ENCODE data around the gene HMGCR.

The HMGCR gene

GRCh38 chr5:75338408-75338807, 1.4 kb downstream of the HMGCR start:
- Histone ChIP-seq H3K9me3 (ENCODE audit: control insufficient read depth, insufficient read depth, low read length) (no peaks in the 10 kb centered on the region), H3K4me1 (ENCODE audit: control insufficient read depth, low read length) (peaks cover 39% of the 10 kb centered on the region), H3K4me2 (ENCODE audit: low read length) (peak overlapping the region; percentile 96), H3K27me3 (ENCODE audit: control insufficient read depth, low read length) (no peaks in the 10 kb centered on the region), H4K20me1 (ENCODE audit: control insufficient read depth, insufficient read depth, low read depth, low read length) (peaks cover 38% of the 10 kb centered on the region), H3K27ac (ENCODE audit: low read depth, low read length) (peak overlapping the region; percentile 74), H3K9me2 (replicated peaks; ENCODE audit: control insufficient read depth, low read length) (no peaks in the 10 kb centered on the region), H3K36me3 (ENCODE audit: control insufficient read depth, low read length) (peaks cover 59% of the 10 kb centered on the region), H3K79me2 (ENCODE audit: control insufficient read depth, low read length) (peaks cover 68% of the 10 kb centered on the region), H3F3A (ENCODE audit: control insufficient read depth, insufficient read depth) (no peaks in the 10 kb centered on the region), H3K4me3 (ENCODE audit: low read length) (peak overlapping the region; percentile 89)
- TF ChIP-seq EZH2phosphoT487 (IDR thresholded peaks at IDR 0.05; ENCODE audit: borderline replicate concordance, low read length): no peak
- TF ChIP-seq, protein P1, sequence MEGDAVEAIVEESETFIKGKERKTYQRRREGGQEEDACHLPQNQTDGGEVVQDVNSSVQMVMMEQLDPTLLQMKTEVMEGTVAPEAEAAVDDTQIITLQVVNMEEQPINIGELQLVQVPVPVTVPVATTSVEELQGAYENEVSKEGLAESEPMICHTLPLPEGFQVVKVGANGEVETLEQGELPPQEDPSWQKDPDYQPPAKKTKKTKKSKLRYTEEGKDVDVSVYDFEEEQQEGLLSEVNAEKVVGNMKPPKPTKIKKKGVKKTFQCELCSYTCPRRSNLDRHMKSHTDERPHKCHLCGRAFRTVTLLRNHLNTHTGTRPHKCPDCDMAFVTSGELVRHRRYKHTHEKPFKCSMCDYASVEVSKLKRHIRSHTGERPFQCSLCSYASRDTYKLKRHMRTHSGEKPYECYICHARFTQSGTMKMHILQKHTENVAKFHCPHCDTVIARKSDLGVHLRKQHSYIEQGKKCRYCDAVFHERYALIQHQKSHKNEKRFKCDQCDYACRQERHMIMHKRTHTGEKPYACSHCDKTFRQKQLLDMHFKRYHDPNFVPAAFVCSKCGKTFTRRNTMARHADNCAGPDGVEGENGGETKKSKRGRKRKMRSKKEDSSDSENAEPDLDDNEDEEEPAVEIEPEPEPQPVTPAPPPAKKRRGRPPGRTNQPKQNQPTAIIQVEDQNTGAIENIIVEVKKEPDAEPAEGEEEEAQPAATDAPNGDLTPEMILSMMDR (IDR thresholded peaks at IDR 0.05; ENCODE audit: low read depth, low read length, poor library complexity, severe bottlenecking): no peak

DNA sequence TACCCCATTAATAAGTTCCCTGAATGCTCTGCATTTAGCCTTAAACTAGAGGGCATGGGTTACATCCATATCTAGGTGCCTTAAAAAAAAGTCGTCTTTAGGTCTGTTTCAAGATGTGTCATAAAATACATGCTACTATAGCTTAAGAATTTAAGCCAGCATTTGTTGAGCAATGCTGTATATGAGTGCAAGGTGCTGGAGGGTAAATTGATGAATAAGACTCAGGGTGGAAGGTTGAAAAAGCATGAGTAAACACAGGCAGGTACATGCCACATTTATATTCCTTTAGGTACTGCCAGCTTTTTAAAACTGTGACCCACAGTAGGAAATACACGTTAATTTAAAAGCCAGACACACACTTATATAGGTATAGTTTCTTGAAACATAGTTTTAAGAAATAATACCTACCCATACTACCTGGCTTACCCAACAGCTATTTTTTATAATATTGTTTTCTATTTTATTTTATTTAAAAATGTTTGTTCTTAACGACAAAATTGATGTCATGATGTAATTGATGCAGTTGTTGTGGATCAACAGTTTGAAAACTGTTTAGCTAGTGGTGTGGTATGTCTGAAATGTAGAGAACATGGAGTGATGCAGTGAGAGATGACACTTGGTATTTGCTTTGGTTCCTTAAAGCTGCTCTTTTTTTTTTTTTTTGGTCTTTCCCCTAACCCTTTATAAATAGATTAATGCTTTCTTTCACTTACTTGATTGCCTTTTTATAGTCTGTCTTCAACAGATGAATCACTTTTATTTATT, 3.9 kb downstream of the HMGCR start:
- TF ChIP-seq, protein P1 (IDR thresholded peaks at IDR 0.05; ENCODE audit: low read depth, low read length, poor library complexity, severe bottlenecking): no peak
- TF ChIP-seq EZH2phosphoT487 (IDR thresholded peaks at IDR 0.05; ENCODE audit: borderline replicate concordance, low read length): no peak
- Histone ChIP-seq H3K27me3 (ENCODE audit: control insufficient read depth, low read length) (no peaks in the 10 kb centered on the region), H3K4me1 (ENCODE audit: control insufficient read depth, low read length) (peaks cover 38% of the 10 kb centered on the region), H3K9me3 (ENCODE audit: control insufficient read depth, insufficient read depth, low read length) (no peaks in the 10 kb centered on the region), H4K20me1 (ENCODE audit: control insufficient read depth, insufficient read depth, low read depth, low read length) (peaks cover 45% of the 10 kb centered on the region), H3K4me2 (ENCODE audit: low read length) (peak overlapping the region; percentile 64), H3K36me3 (ENCODE audit: control insufficient read depth, low read length) (peaks cover 83% of the 10 kb centered on the region), H3K27ac (ENCODE audit: low read depth, low read length) (0 out of 2 replicates have a peak overlapping the region, but pooled peaks have one; percentile 6), H3K79me2 (ENCODE audit: control insufficient read depth, low read length) (peaks cover 85% of the 10 kb centered on the region), H3F3A (ENCODE audit: control insufficient read depth, insufficient read depth) (no peaks in the 10 kb centered on the region), H3K9me2 (replicated peaks; ENCODE audit: control insufficient read depth, low read length) (no peaks in the 10 kb centered on the region), H3K4me3 (ENCODE audit: low read length) (peak overlapping the region; percentile 13)

DNA sequence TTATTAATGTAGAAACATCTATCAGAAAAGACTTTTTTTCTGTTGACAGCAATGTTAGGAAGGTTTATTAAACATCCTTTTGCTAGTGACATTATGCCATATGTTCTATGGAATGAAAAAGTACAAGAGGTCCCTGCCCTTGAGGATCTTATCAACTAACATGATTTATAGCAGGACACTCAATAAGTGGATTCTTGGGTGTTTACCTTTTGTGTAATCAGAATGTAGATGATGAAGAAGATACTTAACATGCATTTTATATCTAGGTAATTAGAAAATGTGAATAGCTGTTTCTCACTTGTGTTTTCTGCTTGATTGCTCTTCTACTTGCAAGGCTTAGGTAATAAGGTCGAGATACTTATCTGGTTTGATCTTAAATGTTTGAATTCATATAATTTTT, 4.9 kb downstream of the HMGCR start:
- Histone ChIP-seq H3K4me2 (ENCODE audit: low read length) (peak overlapping the region; percentile 34; the same call in 1 of the 2 replicates), H3K9me3 (ENCODE audit: control insufficient read depth, insufficient read depth, low read length) (no peaks in the 10 kb centered on the region), H3F3A (ENCODE audit: control insufficient read depth, insufficient read depth) (no peaks in the 10 kb centered on the region; the same call in 1 of the 2 replicates), H3K9me2 (replicated peaks; ENCODE audit: control insufficient read depth, low read length) (no peaks in the 10 kb centered on the region), H3K27me3 (ENCODE audit: control insufficient read depth, low read length) (no peaks in the 10 kb centered on the region), H3K27ac (ENCODE audit: low read depth, low read length) (0 out of 2 replicates have a peak overlapping the region, but pooled peaks have one; percentile 6), H3K36me3 (ENCODE audit: control insufficient read depth, low read length) (peaks cover 94% of the 10 kb centered on the region), H3K4me1 (ENCODE audit: control insufficient read depth, low read length) (peaks cover 33% of the 10 kb centered on the region), H4K20me1 (ENCODE audit: control insufficient read depth, insufficient read depth, low read depth, low read length) (peaks cover 45% of the 10 kb centered on the region), H3K79me2 (ENCODE audit: control insufficient read depth, low read length) (peaks cover 87% of the 10 kb centered on the region), H3K4me3 (ENCODE audit: low read length) (0 out of 2 replicates have a peak overlapping the region, but pooled peaks have one; percentile 3)
- TF ChIP-seq, protein P1 (IDR thresholded peaks at IDR 0.05; ENCODE audit: low read depth, low read length, poor library complexity, severe bottlenecking): no peak
- TF ChIP-seq EZH2phosphoT487 (IDR thresholded peaks at IDR 0.05; ENCODE audit: borderline replicate concordance, low read length): no peak

All from DOHH2 (cell line).